ENCODE results near the gene FICD. TPM values are rescaled to one million over a fixed set of nuclear protein-coding genes. Genes with fewer than 3 reads are reported as not detected.

FICD gene
- total RNA-seq, 6 experiments from 2014 or later: 2.8 to 8.4 (median 5.6) TPM

GRCh38 chr12:108562348-108563135 lies 47.5 kb downstream of the FICD start, which contains the start of gene ISCU:
ISCU (plus strand) TSS chr12:108562596; CDS start chr12:108562623, 27 bp downstream.
- peaks cover 0 to 40% (median 7%) of the 10 kb centered on the region in 4 donors for H3K4me1 ChIP-seq

GRCh38 chr12:108563136-108563803 lies 48.2 kb downstream of the FICD start:
- H3K4me1 ChIP-seq: peaks cover 0 to 40% (median 7%) of the 10 kb centered on the region in 4 donors
- H3K27ac ChIP-seq: peak overlapping the region; percentile 82 to 90 (median 87)
- peak overlapping the region; percentile 76 to 86 (median 77) for H3K4me3 ChIP-seq
- no peaks in the 10 kb centered on the region for H3K27me3 ChIP-seq
- intact Hi-C loops (cut with DNase I): no loop called here
- DNase-seq: peak; percentile 79 to 82 (median 81)
- TF ChIP-seq CTCF (IDR thresholded peaks at IDR 0.05) (peak; percentile 80 to 93 (median 91)), POLR2A (IDR thresholded peaks at IDR 0.05) (no peak)
- WGBS (ENCODE audit: insufficient coverage, low coverage, low lambda C conversion rate, missing lambda C conversion rate): 0% methylated on average over 11 of the region's 14 CpGs
- peak; percentile 50 to 64 (median 54) for ATAC-seq
- H3K9me3 ChIP-seq: no peaks in the 10 kb centered on the region
- peaks cover 0 to 34% (median 6%) of the 10 kb centered on the region in 4 donors for H3K36me3 ChIP-seq

More at GRCh38 chr12:108562348-108563135, 47.5 kb downstream of the FICD start, which contains the start of gene ISCU:
- H3K27ac ChIP-seq: peak within 1 kb of the TSS; percentile 88 to 97 (median 90)
- peaks cover 0 to 26% (median 5%) of the 10 kb centered on the region in 4 donors for H3K36me3 ChIP-seq
- 0% methylated on average over 25 of the region's 72 CpGs for WGBS (ENCODE audit: insufficient coverage, low coverage, low lambda C conversion rate, missing lambda C conversion rate)
- peak within 1 kb of the TSS; percentile 76 to 86 (median 77) for H3K4me3 ChIP-seq
- H3K9me3 ChIP-seq: no peaks in the 10 kb centered on the region
- peak; percentile 77 to 88 (median 86) for ATAC-seq
- peak; percentile 99 for DNase-seq
- intact Hi-C loops (cut with DNase I): no loop called here
- no peaks in the 10 kb centered on the region for H3K27me3 ChIP-seq
- TF ChIP-seq POLR2A (IDR thresholded peaks at IDR 0.05) (peak; percentile 97), CTCF (IDR thresholded peaks at IDR 0.05) (no peak)

- Histone ChIP-seq H3K27ac (no peak overlapping the region), H3K4me1 (peaks cover 0 to 40% (median 7%) of the 10 kb centered on the region in 4 donors), H3K4me3 (peak overlapping the region in 2 of 3 donors; percentile 76 to 86), H3K27me3 (no peaks in the 10 kb centered on the region), H3K9me3 (no peaks in the 10 kb centered on the region), H3K36me3 (peaks cover 0 to 39% (median 9%) of the 10 kb centered on the region in 4 donors)
- TF ChIP-seq POLR2A (IDR thresholded peaks at IDR 0.05) (no peak), CTCF (IDR thresholded peaks at IDR 0.05) (no peak)
- WGBS (ENCODE audit: insufficient coverage, low coverage, low lambda C conversion rate, missing lambda C conversion rate): 0% methylated on average over 1 of the region's 1 CpG
- ATAC-seq (no peak), DNase-seq (no peak)
- intact Hi-C loops (cut with DNase I): no loop called here
Observed at GRCh38 chr12:108563804-108564151, 48.7 kb downstream of the FICD start.

- peaks cover 0 to 48% (median 10%) of the 10 kb centered on the region in 4 donors for H3K36me3 ChIP-seq
- H3K9me3 ChIP-seq: no peaks in the 10 kb centered on the region
- TF ChIP-seq POLR2A (IDR thresholded peaks at IDR 0.05) (no peak), CTCF (IDR thresholded peaks at IDR 0.05) (no peak)
- H3K4me3 ChIP-seq: no peak overlapping the region
- ATAC-seq (no peak), DNase-seq (no peak)
- H3K27me3 ChIP-seq: no peaks in the 10 kb centered on the region
- peaks cover 0 to 31% (median 3%) of the 10 kb centered on the region in 4 donors for H3K4me1 ChIP-seq
- H3K27ac ChIP-seq: no peak overlapping the region
- intact Hi-C loops (cut with DNase I): loop anchor here in 1 of 2 donors (5.0 kb wide), 1 partner anchor 48 kb away; no protein-coding TSS in a partner anchor
Observed at GRCh38 chr12:108564724-108565123, 49.6 kb downstream of the FICD start.
